HCT116 (cell line): ENCODE results near the gene ATAD1. TPM values are rescaled to one million over a fixed set of nuclear protein-coding genes. Genes with fewer than 3 reads are reported as not detected.

Experiments
- ATAC-seq: fragments of 200-7000 bp; cut with Tn5 transposase; 2 replicates; pipeline ENCODE4 v1.9.1; 2020; ENCODE audit warnings: mild to moderate bottlenecking, moderate library complexity
- BruUV-seq: library from RNA; stranded (reverse); fragments of 400-500 nt; replicated peaks from 2 replicates; lab custom pipeline; 2021; lab: Mats Ljungman, UMichigan
- CTCF ChIA-PET: fragments of 300-600 bp; sonication (Branson Sonifier 250); formaldehyde crosslinking; loops from one replicate; lab custom pipeline; 2021; ENCODE audit warnings: antibody characterized with exemption; lab: Charles Lee
- POLR2A ChIA-PET: fragments of 300-600, 350-600 bp; sonication (Branson Sonifier 250); formaldehyde crosslinking; loops from one replicate; lab custom pipeline; 2021; ENCODE audit warnings: antibody characterized with exemption; lab: Charles Lee
- RAD21 ChIA-PET, 2 experiments: fragments of 300-600 bp; sonication (Branson Sonifier 250); formaldehyde crosslinking; loops; one replicate each; lab custom pipeline; 2023; ENCODE audit warnings: low total read pairs in 2 of 2; ENCODE audit not compliant: uncharacterized antibody in 2 of 2, unreplicated experiment in 2 of 2, low non-redundant PET in 1 of 2; lab: Charles Lee
- DNase-seq: peaks from one replicate; pipeline ENCODE4 v3.0.0-alpha.2; 2010; ENCODE audit warnings: low read depth, low spot score
- H2AFZ ChIP-seq: fragments of 200-600 bp; shearing (Covaris generic), sonication (generic); 2 replicates; pipeline ENCODE4 v1.6.1; 2017; ENCODE audit warnings: low read depth, mixed run types, mixed read lengths, antibody characterized with exemption, low read length; ENCODE audit not compliant: poor library complexity, severe bottlenecking
- H3K27ac ChIP-seq: 2 replicates; pipeline ENCODE4 v1.5.1; 2012; ENCODE audit warnings: low read depth, low read length
- H3K27me3 ChIP-seq: fragments of 200-600 bp; sonication (generic); 2 replicates; pipeline ENCODE4 v1.6.1; 2016; ENCODE audit warnings: mixed run types, low read length, mixed read lengths; ENCODE audit not compliant: insufficient read depth
- H3K36me3 ChIP-seq, 2 experiments: fragments of 200-500 bp in 1 of 2; fragments of 200-600 bp in 1 of 2; sonication (Bioruptor generic) in 1 of 2; sonication (generic) in 1 of 2; 2 replicates each; pipeline versions ENCODE4 v1.5.1 to v1.6.1; 2014 to 2016; ENCODE audit warnings: low read length in 2 of 2, inconsistent platforms in 1 of 2, mixed read lengths in 1 of 2, mixed run types in 1 of 2; ENCODE audit not compliant: insufficient read depth in 2 of 2, control insufficient read depth in 1 of 2
- H3K4me1 ChIP-seq, 2 experiments: fragments of 200-600 bp in 1 of 2; sonication (generic) in 1 of 2; 2 replicates each; pipeline versions ENCODE4 v1.5.1 to v1.6.1; 2012 to 2017; ENCODE audit warnings: low read length in 2 of 2, inconsistent platforms in 1 of 2, mild to moderate bottlenecking in 1 of 2, mixed read lengths in 1 of 2, mixed run types in 1 of 2, moderate library complexity in 1 of 2; ENCODE audit not compliant: insufficient read depth in 2 of 2, control insufficient read depth in 1 of 2
- H3K4me2 ChIP-seq: fragments of 200-600 bp; sonication (generic); 2 replicates; pipeline ENCODE4 v1.6.1; 2017; ENCODE audit warnings: mixed run types, low read length, mixed read lengths
- H3K4me3 ChIP-seq, 2 experiments: fragments of 200-600 bp in 1 of 2; sonication (generic) in 1 of 2; replicated peaks in 1 of 2; 2 replicates each; pipeline ENCODE4 v1.5.1; 2011 to 2016; ENCODE audit warnings: low read length in 2 of 2, control low read depth in 1 of 2, low read depth in 1 of 2, mild to moderate bottlenecking in 1 of 2, mixed read lengths in 1 of 2, mixed run types in 1 of 2
- H3K79me2 ChIP-seq: fragments of 200-600 bp; sonication (generic); 2 replicates; pipeline ENCODE4 v1.6.1; 2017; ENCODE audit warnings: mild to moderate bottlenecking, mixed run types, low read length, moderate library complexity, mixed read lengths; ENCODE audit not compliant: insufficient read depth
- H3K9ac ChIP-seq: fragments of 200-600 bp; sonication (generic); 2 replicates; pipeline ENCODE4 v1.6.1; 2016; ENCODE audit warnings: low read length, mixed read lengths
- H3K9me2 ChIP-seq: fragments of 200-600 bp; sonication (generic), shearing (Covaris generic); 2 replicates; pipeline ENCODE4 v1.6.1; 2017; ENCODE audit warnings: mixed run types, mild to moderate bottlenecking, moderate library complexity; ENCODE audit not compliant: insufficient read depth
- H3K9me3 ChIP-seq, 2 experiments: fragments of 200-500 bp in 1 of 2; fragments of 200-600 bp in 1 of 2; sonication (Bioruptor generic) in 1 of 2; sonication (generic) in 1 of 2; 2 replicates each; pipeline ENCODE4 v1.6.1; 2014 to 2017; ENCODE audit warnings: low read length in 2 of 2, mixed read lengths in 2 of 2, inconsistent platforms in 1 of 2, low read depth in 1 of 2, mild to moderate bottlenecking in 1 of 2, mixed run types in 1 of 2, moderate library complexity in 1 of 2; ENCODE audit not compliant: control insufficient read depth in 1 of 2, insufficient read depth in 1 of 2
- H4K20me1 ChIP-seq: fragments of 200-600 bp; sonication (generic), shearing (Covaris generic); 2 replicates; pipeline ENCODE4 v1.6.1; 2017; ENCODE audit warnings: mixed run types, mild to moderate bottlenecking, moderate library complexity; ENCODE audit not compliant: insufficient read depth
- EGR1 ChIP-seq: IDR thresholded peaks from 2 replicates; pipeline ENCODE4 v1.6.1; 2012; ENCODE audit warnings: low read depth
- EZH2 ChIP-seq: fragments of 200-600 bp; sonication (generic); IDR thresholded peaks from 2 replicates; pipeline ENCODE4 v1.6.1; 2017; ENCODE audit warnings: antibody characterized with exemption, mixed run types
- POLR2A ChIP-seq: IDR thresholded peaks from 2 replicates; pipeline ENCODE4 v1.7.0; 2011; ENCODE audit warnings: borderline replicate concordance; ENCODE audit not compliant: insufficient read depth, insufficient read length; ENCODE audit errors: extremely low read depth
- TCF7L2 ChIP-seq: IDR thresholded peaks from 2 replicates; pipeline ENCODE4 v1.7.0; 2011; ENCODE audit warnings: borderline replicate concordance, inconsistent platforms; ENCODE audit not compliant: insufficient read depth, insufficient read length; ENCODE audit errors: extremely low read depth
- YY1 ChIP-seq: IDR thresholded peaks from 2 replicates; pipeline ENCODE4 v1.6.1; 2011; ENCODE audit warnings: low read length, low read depth, moderate library complexity, mild to moderate bottlenecking; ENCODE audit not compliant: insufficient replicate concordance; ENCODE audit errors: extremely low read depth
- ZFX ChIP-seq: fragments of 450-650 bp; IDR thresholded peaks from 2 replicates; pipeline ENCODE4 v1.6.1; 2017
- ZNF274 ChIP-seq: fragments of 200-500 bp; sonication (Bioruptor generic); IDR thresholded peaks from 2 replicates; pipeline ENCODE4 v1.6.1; 2014; ENCODE audit warnings: mild to moderate bottlenecking, low read depth, low read length, inconsistent platforms
- intact Hi-C: fragments of 100-400 bp; cut with micrococcal nuclease; formaldehyde crosslinking; loops from 2 replicates; pipeline ENCODE4 v1.10.0; 2022
- total RNA-seq: library from RNA; stranded (reverse); gene quantifications from one replicate; pipeline ENCODE4 v1.2.1, GENCODE V29; 2021; ENCODE audit not compliant: unreplicated experiment
- TF ChIP-seq, protein P1 (sequence below): IDR thresholded peaks from 2 replicates; pipeline ENCODE4 v1.6.1; 2011; ENCODE audit warnings: mild to moderate bottlenecking, low read length, moderate library complexity; ENCODE audit not compliant: insufficient replicate concordance; ENCODE audit errors: extremely low read depth

Gene ATAD1
- total RNA-seq, 1 experiment from 2014 or later, result 66.4 TPM

GRCh38 chr10:87765666-87766376 is 52.2 kb downstream of the ATAD1 start (continued):
- TF ChIP-seq, protein P1, sequence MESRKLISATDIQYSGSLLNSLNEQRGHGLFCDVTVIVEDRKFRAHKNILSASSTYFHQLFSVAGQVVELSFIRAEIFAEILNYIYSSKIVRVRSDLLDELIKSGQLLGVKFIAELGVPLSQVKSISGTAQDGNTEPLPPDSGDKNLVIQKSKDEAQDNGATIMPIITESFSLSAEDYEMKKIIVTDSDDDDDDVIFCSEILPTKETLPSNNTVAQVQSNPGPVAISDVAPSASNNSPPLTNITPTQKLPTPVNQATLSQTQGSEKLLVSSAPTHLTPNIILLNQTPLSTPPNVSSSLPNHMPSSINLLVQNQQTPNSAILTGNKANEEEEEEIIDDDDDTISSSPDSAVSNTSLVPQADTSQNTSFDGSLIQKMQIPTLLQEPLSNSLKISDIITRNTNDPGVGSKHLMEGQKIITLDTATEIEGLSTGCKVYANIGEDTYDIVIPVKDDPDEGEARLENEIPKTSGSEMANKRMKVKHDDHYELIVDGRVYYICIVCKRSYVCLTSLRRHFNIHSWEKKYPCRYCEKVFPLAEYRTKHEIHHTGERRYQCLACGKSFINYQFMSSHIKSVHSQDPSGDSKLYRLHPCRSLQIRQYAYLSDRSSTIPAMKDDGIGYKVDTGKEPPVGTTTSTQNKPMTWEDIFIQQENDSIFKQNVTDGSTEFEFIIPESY, result no peak
- TF ChIP-seq ZFX, result no peak
- TF ChIP-seq POLR2A, result no peak
- no peak for TF ChIP-seq ZNF274
- no peak for TF ChIP-seq TCF7L2
- TF ChIP-seq EZH2, result no peak

DNA sequence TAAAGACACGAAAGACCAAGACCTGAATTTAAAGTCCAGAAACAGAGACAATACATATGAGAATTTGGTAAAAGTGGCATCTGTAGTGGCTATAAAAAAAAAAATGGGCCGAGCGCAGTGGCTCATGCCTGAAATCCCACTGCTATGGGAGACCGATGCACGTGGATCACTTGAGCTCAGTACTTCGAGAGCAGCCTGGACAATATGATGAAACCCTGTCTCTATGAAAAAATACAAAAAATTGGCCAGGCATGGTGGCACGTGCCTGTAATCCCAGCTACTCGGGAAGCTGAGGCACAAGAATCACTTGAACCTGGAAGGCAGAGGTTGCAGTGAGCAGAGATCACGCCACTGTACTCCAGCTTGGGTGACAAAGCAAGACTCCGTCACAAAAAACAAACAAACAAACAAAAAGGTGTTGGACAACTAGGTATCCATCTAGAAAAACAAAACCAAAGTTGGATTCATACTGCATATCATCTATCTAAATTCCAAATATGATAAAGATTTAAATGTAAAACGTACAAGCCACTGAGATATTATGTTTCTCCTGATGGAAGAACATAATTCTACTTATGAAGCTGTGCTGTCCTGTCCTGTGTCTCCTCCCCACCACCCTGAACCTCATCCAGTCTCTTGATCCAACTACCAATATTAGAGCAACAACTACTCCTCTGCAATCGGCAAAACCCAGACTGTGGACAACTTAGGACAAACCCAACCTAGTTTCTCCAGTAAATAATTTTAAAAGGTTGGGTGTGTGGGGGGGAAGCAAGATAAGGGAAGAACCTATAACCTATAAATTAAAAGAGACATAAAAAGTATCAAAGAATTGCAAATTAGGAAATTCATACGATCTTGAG is 53.7 kb downstream of the ATAD1 start:
- Histone ChIP-seq H4K20me1 (0 out of 2 replicates have a peak, but pooled peaks cover 4% of the 10 kb centered on the region), H3K4me1 (peaks cover 20 to 33% of the 10 kb centered on the region in 2 experiments), H3K4me3 (no peak overlapping the region), H3K9ac (no peak overlapping the region), H3K36me3 (peaks cover 2 to 10% of the 10 kb centered on the region in 2 experiments; a peak in 1 of 4 replicates), H3K27me3 (no peaks in the 10 kb centered on the region), H2AFZ (no peak overlapping the region), H3K27ac (no peak overlapping the region), H3K4me2 (no peak overlapping the region), H3K9me2 (no peaks in the 10 kb centered on the region), H3K79me2 (no peaks in the 10 kb centered on the region; the same call in none of the 2 replicates), H3K9me3 (no peaks in the 10 kb centered on the region)
- ATAC-seq, result no peak
- ChIA-PET POLR2A (no interaction called here), CTCF (no interaction called here), RAD21 (no interaction called here)
- intact Hi-C loops, result no loop called here
- no peak for DNase-seq
- TF ChIP-seq POLR2A (no peak), YY1 (no peak), EGR1 (no peak)
- no TSS peak for BruUV-seq
